Skeletal muscle cell (primary cell): ENCODE results near the gene RAB40B.

Experiments
- DNase-seq: peaks from one replicate; pipeline ENCODE4 v3.0.0-alpha.2; 2010; ENCODE audit warnings: low read depth
- H3K4me3 ChIP-seq: 2 replicates; pipeline ENCODE4 v1.5.1; 2011; ENCODE audit warnings: low read depth, mild to moderate bottlenecking, control low read depth, low read length, moderate library complexity

RAB40B gene

DNA sequence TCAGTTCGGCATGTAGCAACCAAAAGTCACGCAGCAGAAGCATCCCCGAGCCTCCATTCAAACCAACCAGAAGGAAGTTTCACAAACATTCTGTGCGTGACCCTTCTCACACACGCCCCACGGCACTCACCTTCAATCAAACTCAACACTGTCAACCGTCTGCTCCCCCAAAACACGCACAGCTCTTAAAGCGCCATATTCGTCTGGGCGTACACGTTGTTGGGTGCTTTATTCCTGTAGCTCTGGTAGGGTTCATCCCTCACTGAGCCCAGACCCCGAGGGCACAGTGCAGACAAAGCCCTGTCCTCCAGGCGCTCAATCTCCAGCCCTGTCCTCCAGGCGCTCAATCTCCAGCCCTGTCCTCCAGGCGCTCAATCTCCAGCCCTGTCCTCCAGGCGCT is 2.2 kb downstream of the RAB40B start:
- no peak for DNase-seq
- H3K4me3 ChIP-seq: no peak overlapping the region

DNA sequence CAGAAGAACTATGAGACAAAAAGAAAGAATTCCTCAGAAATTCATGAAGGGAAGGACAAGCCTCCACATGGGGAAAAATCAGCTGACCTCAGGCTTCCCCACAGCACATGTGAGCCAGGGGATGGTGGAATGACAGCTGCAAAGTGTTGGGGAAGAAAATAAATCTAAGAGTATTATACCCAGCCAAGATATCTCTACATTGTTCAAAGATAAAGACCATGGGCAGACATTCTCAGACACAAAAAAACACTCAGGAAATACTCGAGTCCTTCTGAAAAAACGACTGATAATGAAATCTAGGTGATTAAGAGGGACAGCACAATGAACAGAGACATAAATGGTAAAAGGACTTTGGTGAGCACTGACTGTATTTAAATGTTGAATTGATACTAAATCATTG is 3.9 kb downstream of the RAB40B start:
- DNase-seq: no peak
- H3K4me3 ChIP-seq: no peak overlapping the region

DNA sequence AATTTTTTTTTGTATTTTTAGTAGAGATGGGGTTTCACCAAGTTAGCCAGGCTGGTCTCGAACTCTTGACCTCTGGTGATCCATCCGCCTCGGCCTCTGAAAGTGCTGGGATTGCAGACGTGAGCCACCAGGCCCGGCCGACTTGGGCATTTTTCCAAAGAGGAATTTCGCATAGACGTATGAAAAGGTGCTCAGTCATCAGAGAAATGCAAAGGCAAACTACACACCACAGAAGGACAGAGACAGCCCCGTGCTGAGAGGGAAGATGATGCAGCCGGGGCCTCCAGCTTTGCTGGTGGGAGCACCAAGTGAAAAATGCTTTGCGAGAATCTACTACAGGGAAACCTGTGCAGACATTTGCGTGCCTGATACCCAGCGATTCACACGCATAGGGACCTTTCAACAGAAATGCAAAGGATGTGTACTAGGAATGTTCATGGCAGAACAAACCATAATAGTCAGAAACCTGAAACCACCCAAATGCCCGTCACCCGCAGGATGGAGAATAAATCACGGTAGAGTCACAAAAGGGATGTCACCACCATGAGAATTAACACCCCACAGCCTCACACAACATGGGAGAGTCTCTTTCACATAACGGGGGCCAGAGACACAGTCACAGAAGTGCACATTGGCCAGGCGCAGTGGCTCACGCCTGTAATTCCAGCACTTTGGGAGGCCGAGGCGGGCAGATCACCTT is 5.2 kb downstream of the RAB40B start:
- H3K4me3 ChIP-seq: no peak overlapping the region
- no peak for DNase-seq

DNA sequence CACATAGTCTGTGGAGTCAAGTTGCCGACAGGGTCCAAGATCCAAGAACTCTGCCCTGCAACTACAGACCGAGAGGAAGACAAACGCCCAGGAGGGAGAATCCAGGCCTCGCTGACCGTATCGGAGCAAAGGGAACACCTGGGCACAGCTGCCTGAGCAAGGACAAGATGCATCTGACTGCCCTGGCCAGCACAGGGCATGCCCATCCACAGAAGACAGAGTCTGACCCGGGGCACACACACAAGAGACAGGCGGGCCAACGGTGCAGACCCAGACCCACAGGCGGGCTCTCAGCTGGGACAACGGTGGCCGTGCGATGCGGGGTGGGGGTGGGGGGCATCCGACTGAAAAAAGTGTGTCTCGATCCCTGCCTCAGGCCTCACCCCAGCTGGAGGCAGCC is 6.2 kb downstream of the RAB40B start:
- DNase-seq: no peak

DNA sequence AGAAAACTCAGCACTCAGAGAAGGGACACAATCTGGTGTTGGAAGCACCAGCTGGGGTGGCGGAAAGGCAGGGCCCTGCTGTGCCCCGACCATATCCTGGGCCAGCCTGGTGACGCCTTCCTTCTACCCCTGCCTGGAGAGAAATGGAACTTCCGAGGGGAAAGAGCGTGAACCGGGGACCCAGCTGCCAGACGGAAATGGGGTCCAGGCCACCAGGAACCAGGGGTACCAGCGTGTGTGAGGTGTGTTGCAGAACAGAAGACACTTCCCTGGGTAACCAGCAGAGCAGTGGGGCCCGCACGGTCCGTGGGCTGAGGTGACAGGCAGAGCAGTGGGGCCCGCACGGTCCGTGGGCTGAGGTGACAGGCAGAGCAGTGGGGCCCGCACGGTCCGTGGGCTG is 6.8 kb downstream of the RAB40B start:
- H3K4me3 ChIP-seq: no peak overlapping the region
- DNase-seq: no peak

More for the DNA sequence above, 6.2 kb downstream of the RAB40B start:
- H3K4me3 ChIP-seq: no peak overlapping the region

DNA sequence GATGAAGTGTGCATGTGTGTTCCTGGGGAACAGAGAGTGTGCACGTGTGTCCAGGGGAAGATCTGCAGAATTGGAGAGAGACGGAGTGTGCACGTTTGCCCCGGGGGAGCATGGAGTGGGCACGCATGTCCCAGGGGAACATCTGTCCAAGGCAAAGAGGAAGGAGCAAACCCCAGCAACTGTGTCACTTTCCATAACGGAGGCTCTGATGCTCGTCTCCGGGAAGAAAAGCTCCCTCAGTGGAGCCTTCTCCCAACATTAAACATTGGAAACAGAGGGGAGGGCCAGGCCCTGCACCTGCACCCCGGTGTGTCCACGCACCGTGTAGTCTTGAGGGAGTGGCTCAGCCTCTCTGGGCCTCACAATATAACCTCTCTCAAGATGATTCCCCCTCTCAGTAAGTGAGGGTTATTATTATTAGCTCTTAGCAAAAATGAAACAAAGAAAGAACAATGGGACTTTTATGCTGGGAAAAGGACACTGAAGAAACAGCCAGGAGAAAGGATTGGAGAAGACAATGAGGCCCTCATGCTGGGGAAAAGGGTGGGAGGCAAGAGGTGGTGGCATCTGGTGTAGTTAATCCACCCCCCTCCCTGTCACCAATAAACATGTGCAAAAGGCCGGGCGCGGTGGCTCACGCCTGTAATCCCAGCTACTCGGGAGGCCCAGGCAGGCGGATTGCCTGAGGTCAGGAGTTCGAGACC is 7.6 kb downstream of the RAB40B start:
- no peak overlapping the region for H3K4me3 ChIP-seq
- DNase-seq: no peak

DNA sequence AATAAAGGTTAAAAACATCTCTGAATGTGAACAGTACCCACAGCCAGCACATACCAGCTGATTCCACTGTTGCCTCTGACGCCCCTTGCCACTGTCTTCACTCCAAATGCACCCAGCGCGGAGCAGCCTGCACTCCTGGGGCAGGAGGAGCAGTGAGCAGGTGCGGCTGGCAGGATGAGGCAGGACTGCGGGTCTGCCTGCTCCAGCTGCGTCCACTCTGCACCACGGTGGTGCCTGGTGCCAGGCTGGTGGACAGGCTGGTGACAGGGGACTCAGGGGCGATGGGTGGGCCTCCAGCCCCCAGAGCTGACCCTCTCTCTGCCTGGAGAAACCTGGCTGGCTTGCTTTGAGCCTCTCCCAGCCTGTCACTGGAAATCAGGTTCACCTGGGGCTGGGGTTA is 9.4 kb downstream of the RAB40B start:
- no peak overlapping the region for H3K4me3 ChIP-seq
- no peak for DNase-seq

DNA sequence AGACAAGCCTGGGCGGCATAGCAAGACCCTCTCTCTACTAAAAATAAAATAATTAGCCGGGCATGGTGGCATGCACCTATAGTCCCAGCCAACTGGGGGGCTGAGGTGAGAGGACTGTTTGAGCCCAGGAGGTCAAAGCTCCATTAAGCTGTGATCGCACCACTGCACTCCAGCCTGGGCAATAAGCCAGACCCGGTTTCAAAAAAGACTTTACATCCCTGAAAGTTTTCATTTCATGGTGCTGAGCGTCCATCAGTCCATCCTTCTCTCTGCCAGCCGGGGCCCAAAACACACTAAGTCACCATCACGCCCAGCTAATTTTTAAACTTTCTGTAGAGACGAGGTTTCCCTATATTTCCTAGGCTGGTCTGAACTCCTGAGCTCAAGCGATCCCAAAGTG is 10.6 kb downstream of the RAB40B start:
- no peak for DNase-seq
- H3K4me3 ChIP-seq: no peak overlapping the region

DNA sequence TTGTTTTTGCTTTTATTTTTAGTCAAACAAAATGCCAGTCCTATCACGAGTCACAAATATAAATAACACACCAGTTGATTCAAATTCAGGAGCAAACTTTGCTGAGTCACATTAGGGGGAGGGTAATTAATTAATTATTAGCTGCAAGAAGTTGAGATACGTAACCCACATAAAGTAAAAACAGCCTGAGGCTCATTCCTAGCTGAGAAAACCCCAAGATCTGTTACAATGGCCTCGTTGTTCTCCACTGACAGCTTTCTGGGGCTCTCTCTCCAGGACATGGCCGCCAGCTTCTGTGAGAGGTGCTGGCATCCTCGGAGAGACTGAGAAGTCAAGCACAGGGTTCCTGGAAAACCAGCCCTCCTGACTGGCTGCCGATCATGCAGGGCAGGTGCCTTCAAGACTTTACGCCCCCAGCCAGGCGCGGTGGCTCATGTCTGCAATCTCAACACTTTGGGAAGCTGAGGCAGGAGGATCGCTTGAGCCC is 11.1 kb downstream of the RAB40B start:
- DNase-seq: no peak
- no peak overlapping the region for H3K4me3 ChIP-seq

DNA sequence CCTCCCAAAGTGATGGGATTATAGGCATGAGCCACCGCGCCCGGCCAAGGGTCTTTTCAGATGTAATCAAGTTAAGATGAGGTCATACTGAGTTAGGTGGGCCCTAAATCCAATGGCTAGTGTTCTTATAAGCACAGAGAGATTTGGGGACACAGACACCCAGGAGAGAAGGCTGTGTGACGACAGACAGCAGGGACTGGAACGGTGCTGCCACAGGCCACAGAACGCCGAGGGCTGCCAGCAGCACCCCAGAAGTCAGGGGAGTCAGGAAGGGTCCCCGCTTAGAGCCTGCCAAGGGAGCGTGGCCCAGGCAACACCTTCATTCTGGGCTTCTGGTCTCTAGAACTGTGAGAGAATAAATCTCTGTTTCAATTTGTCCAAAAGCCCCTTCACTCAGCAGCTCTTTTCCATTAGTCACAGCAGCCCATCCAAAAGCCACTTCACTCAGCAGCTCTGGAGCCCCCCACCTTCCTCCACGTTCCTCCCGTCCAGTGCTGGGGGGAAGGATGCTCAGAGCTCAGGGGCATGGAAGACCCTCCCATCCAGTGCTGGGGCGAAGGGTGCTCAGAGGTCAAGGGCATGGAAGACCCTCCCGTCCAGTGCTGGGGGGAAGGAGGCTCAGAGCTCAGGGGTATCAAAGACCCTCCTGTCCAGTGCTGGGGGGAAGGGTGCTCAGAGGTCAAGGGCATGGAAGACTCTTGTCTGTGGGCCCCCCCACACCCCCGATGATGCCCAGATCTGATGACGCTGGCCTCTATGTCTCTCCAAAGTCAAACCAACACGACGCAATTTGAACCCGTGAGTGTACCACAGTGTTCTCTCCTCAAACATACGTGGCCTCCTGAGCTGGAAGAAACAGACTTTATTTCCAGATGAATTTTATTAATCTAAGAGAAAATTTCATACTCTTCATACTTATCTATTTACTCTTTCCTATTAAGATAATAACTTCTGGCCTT is 11.9 kb downstream of the RAB40B start:
- H3K4me3 ChIP-seq: no peak overlapping the region
- DNase-seq: no peak

DNA sequence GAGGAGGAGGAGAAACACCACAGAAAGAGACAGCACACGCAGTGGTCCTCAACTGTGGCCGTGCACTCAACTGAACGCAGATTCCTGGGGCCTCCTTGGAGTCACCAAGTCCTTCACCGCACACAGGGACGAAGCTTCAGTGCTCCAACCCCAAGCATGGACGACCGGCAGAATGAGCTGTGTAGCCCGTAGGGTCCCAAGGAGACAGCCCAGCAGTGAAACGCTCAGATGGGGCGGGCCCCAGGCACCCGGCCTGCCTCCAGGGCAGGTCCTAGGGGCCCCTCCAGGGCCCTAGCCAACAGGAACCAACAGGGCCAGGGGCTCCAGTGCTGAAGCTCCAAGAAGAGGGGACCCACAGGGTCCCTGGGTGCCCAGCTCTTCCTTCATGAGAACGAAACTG is 13.2 kb downstream of the RAB40B start:
- no peak for DNase-seq
- H3K4me3 ChIP-seq: no peak overlapping the region

DNA sequence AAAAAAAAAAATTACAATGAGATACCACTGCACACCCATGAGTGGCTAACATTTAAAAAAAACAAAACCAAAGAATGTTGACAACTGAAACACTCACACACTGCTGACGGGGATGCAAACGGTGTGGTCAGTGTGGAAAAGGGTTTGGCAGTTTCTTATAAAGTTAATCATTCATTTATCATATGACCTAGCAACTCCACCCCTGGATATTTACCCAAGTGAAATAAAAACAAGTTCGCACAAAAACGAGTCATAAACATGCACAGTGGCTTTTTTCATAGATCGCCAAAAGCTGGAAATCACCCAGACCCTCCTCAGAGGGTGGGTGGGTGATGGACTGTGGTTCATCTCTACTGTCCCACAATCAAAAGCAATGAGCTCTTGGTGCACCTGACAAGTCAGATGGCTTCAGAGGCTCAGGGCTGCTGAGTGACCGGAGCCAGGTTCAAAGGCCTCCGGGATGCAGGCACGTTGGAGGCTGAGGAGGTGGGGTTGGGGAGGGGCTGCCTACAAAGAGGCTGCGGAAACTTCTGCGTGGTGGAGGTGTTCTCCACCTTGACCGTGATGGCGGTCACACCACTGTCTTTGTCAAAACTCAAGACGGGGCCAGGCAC is 14.2 kb downstream of the RAB40B start:
- H3K4me3 ChIP-seq: no peak overlapping the region
- no peak for DNase-seq

DNA sequence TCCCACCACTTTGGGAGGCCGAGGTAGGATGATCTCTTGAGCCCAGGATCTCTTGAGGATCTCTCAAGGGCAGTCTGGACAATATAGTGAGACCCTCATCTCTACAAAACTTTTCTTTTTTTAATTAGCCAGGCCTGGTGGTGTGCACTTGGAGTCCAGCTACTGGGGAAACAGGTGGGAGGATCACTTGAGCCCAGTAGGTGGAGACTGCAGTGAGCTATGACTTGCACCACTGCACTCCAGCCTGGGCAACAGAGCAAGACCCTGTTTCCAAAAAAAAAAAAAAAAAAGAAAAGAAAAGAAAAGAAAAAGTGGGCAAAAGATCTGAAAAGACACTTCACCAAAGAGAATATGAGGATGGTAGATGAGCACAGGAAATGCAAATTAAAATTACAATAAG is 15.0 kb downstream of the RAB40B start:
- no peak overlapping the region for H3K4me3 ChIP-seq
- no peak for DNase-seq

DNA sequence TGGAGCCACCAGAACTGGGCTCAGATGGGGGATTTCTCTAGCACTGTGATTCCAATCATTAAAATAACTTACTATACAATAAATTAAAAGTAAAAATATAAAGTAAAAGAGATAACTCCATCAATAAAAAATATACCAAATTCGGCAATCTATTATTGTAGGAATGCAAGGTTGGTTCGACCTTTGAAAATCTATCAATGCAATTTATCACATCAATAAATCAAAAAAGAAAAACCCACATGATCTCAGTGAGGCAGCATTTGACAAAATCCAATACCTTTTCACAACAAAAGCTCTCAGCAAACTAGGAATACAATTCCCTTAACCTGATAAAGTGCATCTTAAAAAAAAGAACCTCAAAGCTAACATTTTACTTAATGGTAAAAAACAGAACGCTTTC is 17.0 kb downstream of the RAB40B start:
- DNase-seq: no peak
- H3K4me3 ChIP-seq: no peak overlapping the region

DNA sequence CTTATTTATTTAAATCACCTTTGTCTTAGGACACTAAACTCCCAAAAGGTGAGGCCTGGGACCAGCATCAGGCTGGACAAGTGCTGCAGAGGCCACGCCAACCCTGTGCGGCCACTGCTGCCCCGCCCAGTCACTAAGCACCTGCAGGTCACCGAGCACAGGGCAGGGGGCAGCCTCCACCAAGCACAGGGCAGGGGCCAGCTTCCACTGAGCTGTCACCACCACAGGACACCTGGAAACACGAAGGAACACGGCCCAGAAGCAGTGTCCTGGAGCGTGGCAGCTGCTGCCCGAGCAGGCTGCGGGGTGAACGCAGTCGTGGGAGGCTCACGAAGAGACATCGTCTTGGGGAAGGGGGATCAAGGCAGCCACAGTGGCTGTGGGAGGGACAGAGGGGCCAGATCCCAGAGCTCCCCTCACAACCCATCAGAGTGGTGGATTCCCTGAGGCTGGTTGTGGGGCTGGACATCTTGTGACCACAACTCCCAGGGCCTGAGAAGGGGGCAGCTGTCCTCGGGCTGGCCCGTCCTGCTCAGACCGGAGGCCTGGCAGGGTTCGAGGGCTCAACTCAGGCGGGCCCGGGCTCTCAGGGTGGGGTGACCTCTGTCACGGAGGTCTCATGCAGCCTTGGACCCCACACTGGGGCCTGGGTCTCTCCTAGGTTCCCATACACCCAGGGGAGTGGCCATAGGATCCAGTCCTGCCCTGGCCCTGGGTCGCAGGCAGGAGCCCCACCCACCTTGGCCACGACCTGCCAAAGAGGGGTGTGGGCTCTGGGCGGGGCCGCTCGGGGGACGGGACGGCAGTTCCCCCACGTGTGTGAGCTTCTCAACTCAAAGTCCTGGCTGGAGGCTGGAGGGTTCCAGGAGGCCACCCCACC is 18.7 kb downstream of the RAB40B start:
- no peak for DNase-seq
- no peak overlapping the region for H3K4me3 ChIP-seq

DNA sequence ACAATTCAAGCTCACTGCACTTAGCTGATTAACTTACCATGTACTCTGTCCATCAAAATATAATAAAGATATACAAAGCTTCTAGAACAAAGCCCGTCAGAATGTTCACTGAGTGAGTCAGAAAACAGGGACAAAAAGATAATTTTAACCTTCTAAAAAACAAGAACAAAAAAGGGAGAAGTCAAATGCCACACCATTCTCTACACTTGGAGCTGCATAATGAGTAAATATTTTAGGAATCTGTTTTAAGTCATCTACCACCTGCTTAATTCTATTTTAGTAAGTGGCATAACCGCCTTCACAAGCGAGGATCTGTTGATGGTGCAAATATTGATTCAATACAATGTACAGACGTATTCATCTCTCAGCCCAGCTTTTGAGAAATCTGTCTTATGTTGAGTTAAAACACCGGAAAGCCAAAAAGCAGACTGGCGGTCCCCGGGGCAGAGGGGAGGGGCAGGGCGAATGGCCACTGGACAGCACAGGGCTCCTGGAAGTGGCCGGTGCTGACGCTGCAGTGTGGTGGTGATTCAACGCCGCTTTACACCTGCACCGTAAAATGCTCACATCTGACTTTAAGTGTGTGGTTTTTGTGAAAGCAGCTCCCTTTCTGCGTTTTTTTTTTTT is 20.1 kb downstream of the RAB40B start:
- no peak overlapping the region for H3K4me3 ChIP-seq
- no peak for DNase-seq

DNA sequence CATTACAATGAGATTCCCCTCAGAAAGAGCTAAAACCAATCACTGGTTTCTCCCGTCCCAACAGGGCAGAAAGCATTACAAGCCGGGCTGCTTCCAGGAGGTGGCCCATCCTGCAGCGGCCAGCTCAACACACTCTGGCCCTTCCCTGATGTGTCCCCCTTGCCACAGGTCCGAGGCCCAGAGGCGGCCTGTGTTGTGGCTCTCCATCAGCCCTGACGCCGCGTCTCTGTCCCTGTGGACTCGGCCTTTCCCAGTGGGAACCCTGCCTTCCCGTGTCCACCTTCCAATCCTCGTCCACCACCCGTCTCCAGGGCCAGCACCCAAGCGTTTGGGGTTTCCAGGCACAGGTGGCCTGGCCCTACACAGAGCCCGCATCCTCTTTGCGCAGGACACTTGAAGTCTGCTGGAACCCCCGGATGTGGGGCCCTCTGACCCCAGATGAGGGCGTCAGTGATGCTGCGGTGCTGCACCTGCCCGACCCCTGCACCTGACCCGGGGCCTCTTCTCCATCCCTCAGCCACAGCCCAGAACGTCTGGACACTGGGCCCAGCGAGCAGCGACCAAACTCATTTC is 21.1 kb downstream of the RAB40B start:
- H3K4me3 ChIP-seq: no peak overlapping the region
- no peak for DNase-seq
